Stomach smooth muscle (tissue), 2 donors: ENCODE results near the gene ANKFY1.
"Not testable (repeated sequence)": the region's sequence is repeated elsewhere in the genome, so short reads cannot be mapped to it uniquely, and the experiment has no call there.

Experiments used
- H3K27ac ChIP-seq: one replicate; pipeline ENCODE4 v1.7.0; 2013; ENCODE audit warnings: mild to moderate bottlenecking, low read length, inconsistent platforms
- H3K27me3 ChIP-seq, 2 donors: one replicate each; pipeline ENCODE4 v1.7.0; 2013; ENCODE audit warnings: low read length in 2 of 2; ENCODE audit not compliant: insufficient read depth in 2 of 2, control insufficient read depth in 1 of 2
- H3K36me3 ChIP-seq, 2 donors: one replicate each; pipeline ENCODE4 v1.7.0; 2013; ENCODE audit warnings: low read length in 2 of 2; ENCODE audit not compliant: control insufficient read depth in 2 of 2, insufficient read depth in 2 of 2
- H3K4me1 ChIP-seq: one replicate; pipeline ENCODE4 v1.7.0; 2013; ENCODE audit warnings: low read length; ENCODE audit not compliant: control insufficient read depth, insufficient read depth
- H3K4me3 ChIP-seq, 2 donors: one replicate each; pipeline ENCODE4 v1.7.0; 2013; ENCODE audit warnings: low read length in 2 of 2
- H3K9ac ChIP-seq, 2 donors: one replicate each; pipeline ENCODE4 v1.7.0; 2013; ENCODE audit warnings: low read length in 2 of 2, mild to moderate bottlenecking in 1 of 2
- H3K9me3 ChIP-seq, 2 donors: one replicate each; pipeline ENCODE4 v1.7.0; 2013; ENCODE audit warnings: low read length in 2 of 2; ENCODE audit not compliant: control insufficient read depth in 2 of 2
- donor health status: healthy.
- donor health status: Pancreatic carcinoma.

The ANKFY1 gene

DNA sequence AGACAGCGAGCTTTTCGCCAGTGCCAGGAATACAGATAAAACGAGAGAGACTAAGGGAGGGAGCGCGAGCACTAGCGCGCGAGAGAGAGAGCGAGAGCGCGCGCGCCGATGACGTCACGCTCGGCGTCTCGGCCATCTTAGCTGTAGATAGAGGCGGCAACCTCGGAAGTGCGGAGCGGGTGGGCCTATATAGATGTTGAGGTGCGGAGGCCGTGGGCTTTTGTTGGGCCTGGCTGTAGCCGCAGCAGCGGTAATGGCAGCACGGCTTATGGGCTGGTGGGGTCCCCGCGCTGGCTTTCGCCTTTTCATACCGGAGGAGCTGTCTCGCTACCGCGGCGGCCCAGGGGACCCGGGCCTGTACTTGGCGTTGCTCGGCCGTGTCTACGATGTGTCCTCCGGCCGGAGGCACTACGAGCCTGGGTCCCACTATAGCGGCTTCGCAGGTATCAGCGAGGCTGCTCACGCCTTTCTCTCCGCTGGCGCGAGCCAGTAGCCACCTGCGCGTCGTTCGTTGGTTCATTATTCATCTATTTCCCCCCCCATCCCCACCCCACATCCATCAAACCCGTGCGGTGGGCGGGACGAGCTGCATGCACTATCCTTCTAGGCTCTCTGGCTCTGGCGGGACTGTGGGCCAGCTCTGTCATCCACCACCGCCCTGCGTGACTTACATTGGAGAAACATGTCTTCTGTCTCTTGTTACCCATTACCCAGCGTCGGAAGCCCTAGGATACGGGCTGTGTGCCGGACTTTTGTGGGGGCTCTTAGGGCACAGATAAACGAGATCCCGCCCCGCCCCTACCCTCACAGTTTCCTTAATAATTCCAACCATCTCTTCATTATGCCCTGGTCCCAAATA, 120.0 kb downstream of the ANKFY1 start:
- no peaks in the 10 kb centered on the region for H3K27me3 ChIP-seq
- H3K9ac ChIP-seq = peak overlapping the region; percentile 99 to 100
- peaks cover 16% of the 10 kb centered on the region for H3K4me1 ChIP-seq
- H3K9me3 ChIP-seq = no peaks in the 10 kb centered on the region
- H3K36me3 ChIP-seq = peaks cover 2 to 3% of the 10 kb centered on the region in 2 donors
- peak overlapping the region; percentile 100 for H3K27ac ChIP-seq
- H3K4me3 ChIP-seq = peak overlapping the region; percentile 91 to 95

DNA sequence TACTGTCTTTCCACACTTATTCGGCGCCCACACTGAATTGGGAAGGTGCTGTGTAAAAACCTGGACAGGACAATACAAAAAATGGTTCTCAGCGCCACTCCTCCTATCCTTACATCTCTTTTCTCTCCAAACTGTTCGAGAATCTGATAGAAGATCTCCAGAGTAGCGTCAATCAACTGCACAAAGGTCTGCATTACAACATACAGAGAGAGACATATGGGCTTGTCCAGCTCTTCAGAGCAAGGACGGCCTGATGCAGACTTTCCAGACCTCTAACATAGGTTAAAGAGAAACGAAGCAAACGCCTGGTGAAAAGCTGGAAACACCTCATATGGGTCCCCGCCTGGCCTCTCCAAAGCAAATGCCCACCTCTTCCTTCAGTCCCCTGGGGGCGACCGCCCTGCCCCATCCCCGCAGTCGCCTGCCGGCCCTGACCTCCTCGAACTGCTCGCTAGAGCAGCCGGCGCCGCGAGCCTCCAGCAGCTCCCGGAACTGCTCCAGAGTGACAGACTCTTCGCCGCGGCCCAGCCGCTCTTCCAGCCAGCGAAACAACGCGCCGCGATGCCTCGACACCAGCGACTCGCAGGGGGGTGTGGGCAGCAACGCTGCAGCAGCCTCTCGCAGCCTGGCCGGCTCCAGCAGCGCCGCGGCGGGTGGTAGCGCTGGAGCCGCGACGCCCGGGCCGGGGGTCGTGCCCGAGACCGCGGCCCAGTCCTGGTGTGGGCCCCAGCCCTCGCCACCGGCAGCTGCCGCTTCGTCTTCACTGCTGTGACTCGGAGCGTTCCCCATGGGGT, 121.5 kb downstream of the ANKFY1 start:
- Histone ChIP-seq H3K27me3 (no peaks in the 10 kb centered on the region), H3K4me1 (peaks cover 22% of the 10 kb centered on the region), H3K36me3 (peaks cover 2 to 3% of the 10 kb centered on the region in 2 donors), H3K9me3 (no peaks in the 10 kb centered on the region), H3K27ac (peak overlapping the region; percentile 100), H3K9ac (peak overlapping the region; percentile 88 to 100), H3K4me3 (peak overlapping the region; percentile 83 to 95)

DNA sequence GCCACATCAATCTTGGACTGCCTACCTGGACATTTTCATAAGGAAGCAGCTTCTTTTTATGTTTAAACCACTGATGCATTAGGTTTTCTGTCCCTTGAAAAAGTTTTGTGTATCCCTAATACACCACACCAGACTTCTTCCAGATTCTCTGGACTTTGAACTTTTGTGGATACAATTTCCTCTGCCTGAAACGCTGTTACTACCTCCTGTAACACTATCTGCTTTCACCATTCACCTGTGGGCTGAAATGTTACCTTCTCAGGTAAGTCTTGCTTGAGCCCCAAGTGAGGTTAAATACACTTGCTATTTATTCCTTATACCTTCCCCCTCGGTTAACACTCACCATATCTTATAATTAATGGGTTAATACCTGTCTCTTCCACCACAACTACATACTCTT, 123.7 kb downstream of the ANKFY1 start:
- H3K36me3 ChIP-seq = peaks cover 2 to 7% of the 10 kb centered on the region in 2 donors
- no peaks in the 10 kb centered on the region for H3K9me3 ChIP-seq
- no peaks in the 10 kb centered on the region for H3K27me3 ChIP-seq
- no peak overlapping the region for H3K27ac ChIP-seq
- peaks cover 28% of the 10 kb centered on the region for H3K4me1 ChIP-seq
- H3K9ac ChIP-seq = no peak overlapping the region
- H3K4me3 ChIP-seq = no peak overlapping the region

DNA sequence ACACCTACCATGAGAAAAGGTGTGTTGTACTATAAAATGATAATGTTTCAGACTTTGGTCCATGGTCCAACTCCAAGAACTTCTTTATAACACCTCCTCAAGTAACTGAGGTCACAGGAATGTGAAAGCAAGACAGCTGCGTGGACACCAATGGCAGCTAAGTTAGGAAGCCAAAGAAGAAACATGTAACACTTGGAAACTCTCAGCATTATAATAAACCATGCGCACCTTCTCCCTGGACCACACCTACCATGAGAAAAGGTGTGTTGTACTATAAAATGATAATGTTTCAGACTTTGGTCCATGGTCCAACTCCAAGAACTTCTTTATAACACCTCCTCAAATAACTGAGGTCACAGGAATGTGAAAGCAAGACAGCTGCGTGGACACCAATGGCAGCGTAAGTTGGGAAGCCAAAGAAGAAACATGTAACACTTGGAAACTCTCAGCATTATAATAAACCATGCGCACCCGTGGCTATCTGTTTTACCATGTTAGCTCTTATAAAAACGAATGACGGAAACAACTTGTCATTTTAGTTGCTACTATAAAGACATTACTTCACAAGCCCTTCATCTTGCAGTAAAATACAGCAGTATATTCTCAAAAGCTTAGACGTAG, 124.8 kb downstream of the ANKFY1 start:
- H3K4me1 ChIP-seq = peaks cover 23% of the 10 kb centered on the region
- not testable (repeated sequence) for H3K27me3 ChIP-seq, H3K27ac ChIP-seq, H3K4me3 ChIP-seq, H3K9me3 ChIP-seq, H3K36me3 ChIP-seq, H3K9ac ChIP-seq

DNA sequence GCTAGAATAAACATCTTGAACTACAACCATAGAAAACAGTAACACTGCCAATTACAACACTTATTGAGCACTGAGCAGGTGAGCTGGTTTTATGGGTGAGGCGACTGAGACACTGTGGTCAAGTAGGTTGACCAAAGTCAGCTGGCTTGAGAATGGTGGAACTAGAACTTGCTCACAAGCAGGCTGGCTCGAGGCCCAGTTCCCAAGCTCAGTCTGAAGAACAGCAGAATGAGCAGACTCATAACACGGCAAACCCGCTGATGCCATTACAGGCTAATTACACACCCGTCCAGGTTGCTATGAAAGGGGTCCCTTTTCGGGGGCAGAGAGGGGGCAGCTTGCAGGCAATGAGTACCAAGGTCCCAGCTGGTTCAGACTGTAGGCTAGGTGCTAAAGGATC, 127.4 kb downstream of the ANKFY1 start:
- Histone ChIP-seq H3K27me3 (no peaks in the 10 kb centered on the region), H3K4me1 (peaks cover 17% of the 10 kb centered on the region), H3K36me3 (peaks cover 2 to 7% of the 10 kb centered on the region in 2 donors), H3K9me3 (no peaks in the 10 kb centered on the region), H3K27ac (no peak overlapping the region), H3K9ac (no peak overlapping the region), H3K4me3 (no peak overlapping the region)

DNA sequence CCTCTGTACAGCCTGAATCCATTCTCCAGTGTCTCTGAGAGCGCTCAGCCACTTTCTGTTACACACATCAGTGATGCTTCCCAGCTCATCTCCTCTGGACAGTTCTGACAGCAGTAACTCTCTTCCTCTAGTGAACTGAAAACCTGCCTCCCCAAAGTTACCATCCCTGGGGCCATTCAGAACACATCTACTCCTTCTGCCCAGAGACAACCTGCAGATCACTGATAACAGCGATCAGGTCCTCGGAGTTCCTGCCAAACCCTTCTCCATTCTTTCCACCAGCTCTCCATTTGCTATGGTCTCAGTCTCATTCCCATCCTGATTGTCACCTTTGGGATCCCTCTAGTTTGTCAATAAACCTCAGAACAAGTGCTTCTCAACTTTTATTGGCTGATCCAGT, 128.3 kb downstream of the ANKFY1 start:
- no peak overlapping the region for H3K27ac ChIP-seq
- H3K9me3 ChIP-seq = no peaks in the 10 kb centered on the region
- H3K4me3 ChIP-seq = no peak overlapping the region
- H3K9ac ChIP-seq = no peak overlapping the region
- no peaks in the 10 kb centered on the region for H3K27me3 ChIP-seq
- H3K4me1 ChIP-seq = peaks cover 12% of the 10 kb centered on the region
- H3K36me3 ChIP-seq = peaks cover 2 to 10% of the 10 kb centered on the region in 2 donors

DNA sequence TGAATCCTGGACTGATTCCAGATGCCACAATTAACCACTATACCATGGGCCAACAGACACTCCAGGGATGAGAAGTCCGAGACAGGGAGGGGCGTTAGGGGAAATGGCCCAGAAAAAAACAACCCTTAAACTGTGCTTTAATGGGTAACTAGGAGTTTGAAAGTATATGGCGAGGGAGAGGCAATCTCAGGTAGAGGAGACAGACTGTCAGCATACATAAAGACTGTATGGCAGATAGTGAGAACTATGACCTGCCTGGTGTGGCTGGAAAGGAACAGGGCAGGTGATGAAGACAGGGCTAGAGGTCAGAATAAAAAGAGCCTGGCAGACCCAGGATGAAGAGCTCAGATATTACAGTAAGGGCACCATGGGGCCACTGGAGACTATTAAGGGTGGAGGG, 129.1 kb downstream of the ANKFY1 start:
- H3K9ac ChIP-seq = peak overlapping the region in 1 of 2 donors; percentile 29
- H3K27me3 ChIP-seq = no peaks in the 10 kb centered on the region
- no peak overlapping the region for H3K27ac ChIP-seq
- H3K9me3 ChIP-seq = no peaks in the 10 kb centered on the region
- peaks cover under 1 to 7% of the 10 kb centered on the region in 2 donors for H3K36me3 ChIP-seq
- H3K4me1 ChIP-seq = peaks cover 12% of the 10 kb centered on the region
- no peak overlapping the region for H3K4me3 ChIP-seq

DNA sequence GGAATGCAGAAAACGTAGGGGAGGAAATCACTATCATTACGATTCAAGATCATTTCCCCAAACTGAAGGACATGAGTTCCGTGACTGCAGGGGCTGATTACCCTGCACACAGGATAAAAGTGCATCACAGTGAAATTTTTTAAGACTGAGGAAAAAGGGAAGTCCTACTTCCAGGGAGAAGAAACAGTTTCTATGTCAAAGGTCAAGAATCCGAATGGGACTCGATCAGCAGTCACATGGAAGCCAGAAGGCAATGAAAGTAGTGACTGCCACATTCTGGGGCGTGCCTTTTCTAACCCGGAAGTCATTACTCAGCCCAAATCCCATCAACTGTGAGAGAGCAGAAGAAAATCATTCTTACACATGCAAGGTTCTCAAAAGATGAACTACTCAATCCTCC, 133.1 kb downstream of the ANKFY1 start:
- Histone ChIP-seq H3K27ac (no peak overlapping the region), H3K4me1 (no peaks in the 10 kb centered on the region), H3K9ac (no peak overlapping the region), H3K4me3 (no peak overlapping the region), H3K9me3 (no peaks in the 10 kb centered on the region), H3K36me3 (peaks cover 0 to 4% of the 10 kb centered on the region in 2 donors), H3K27me3 (no peaks in the 10 kb centered on the region)

DNA sequence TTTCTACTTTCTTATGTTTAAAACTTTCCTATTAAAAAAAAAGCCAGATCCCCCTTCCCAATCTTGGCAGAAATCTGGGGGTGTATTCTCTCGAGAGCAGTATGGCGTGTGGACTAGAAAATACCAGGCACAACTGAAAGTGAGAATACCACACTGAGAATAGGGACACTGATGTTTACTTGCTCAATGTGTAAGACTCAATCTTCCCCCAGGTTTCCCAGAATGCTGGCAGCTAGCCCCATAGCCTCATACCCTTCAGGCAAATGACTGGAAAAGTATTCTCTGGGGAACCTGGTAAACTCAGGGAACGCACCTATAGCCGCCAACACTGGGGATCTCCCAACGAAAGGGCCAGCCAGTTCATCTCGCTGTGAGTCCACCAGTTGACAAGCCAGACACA, 136.2 kb downstream of the ANKFY1 start:
- Histone ChIP-seq H3K36me3 (peaks cover 6 to 14% of the 10 kb centered on the region in 2 donors), H3K27ac (no peak overlapping the region), H3K9ac (no peak overlapping the region), H3K9me3 (no peaks in the 10 kb centered on the region), H3K4me3 (no peak overlapping the region), H3K27me3 (no peaks in the 10 kb centered on the region), H3K4me1 (no peaks in the 10 kb centered on the region)

DNA sequence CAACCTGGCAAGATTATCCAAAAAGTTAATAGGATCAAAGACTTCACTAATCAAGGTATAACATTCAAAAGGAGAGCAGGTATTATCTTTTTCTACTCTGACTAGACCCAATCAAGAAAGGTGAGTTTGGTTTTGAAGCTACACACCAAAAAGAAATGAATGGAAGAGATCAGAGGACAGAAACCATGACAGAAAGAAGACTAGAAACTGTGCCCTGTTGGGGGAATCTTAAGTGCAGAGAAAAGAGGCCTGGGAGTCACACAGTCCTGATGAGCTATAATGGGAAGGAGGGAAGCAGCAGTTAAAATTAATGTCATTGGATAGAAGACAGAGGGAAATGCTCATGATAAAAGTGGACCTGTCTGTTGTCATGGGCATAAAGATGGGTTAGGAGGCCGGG, 138.2 kb downstream of the ANKFY1 start:
- Histone ChIP-seq H3K36me3 (peaks cover 15 to 18% of the 10 kb centered on the region in 2 donors), H3K27ac (no peak overlapping the region), H3K27me3 (no peaks in the 10 kb centered on the region), H3K9me3 (no peaks in the 10 kb centered on the region), H3K9ac (no peak overlapping the region), H3K4me3 (no peak overlapping the region), H3K4me1 (no peaks in the 10 kb centered on the region)
